Suppressor macrophage (primary cell): ENCODE data around the gene TTC16.
A peak's percentile ranks its signal among the peaks of the same experiment; 100 is the strongest.

Experiments used
- DNase-seq, 4 experiments: peaks; one replicate each; pipeline ENCODE4 v3.0.0-alpha.2; 2020 to 2022

Gene TTC16

DNA sequence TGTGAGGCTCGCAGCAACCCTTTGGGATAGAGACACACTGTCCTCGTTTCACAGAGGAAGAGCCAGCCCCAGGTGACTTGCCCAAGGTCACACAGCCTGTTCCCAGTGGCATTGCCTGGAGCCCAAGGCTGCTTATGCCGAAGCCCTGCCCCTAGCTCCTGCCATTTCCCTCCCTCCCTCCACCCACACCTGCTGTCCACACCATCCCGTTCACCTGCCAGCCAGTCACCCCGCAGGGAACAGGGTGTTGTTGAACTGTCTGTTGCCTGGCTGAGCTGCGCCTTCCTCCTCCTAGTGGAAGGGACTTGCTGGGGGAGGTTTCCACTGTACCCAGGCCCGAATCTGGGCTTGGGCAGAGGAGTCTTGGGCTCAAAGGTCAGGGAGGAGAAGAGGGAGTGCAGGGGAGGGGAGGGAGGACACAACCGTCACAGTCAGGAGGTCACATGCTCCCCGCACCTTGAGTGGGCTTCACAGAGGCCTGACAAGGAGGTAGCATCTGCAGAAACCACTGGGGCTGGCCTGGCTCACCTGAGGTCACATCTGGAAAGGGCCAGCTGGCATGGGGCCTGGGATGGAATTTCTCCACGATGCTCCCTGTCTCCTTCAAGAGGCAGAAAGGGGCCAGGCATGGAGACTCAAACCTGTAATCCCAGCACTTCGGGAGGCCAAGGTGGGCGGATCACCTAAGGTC, 6.3 kb downstream of the TTC16 start:
- no peak for DNase-seq

GRCh38 chr9:127723013-127723412, 7.1 kb downstream of the TTC16 start:
- no peak for DNase-seq

- no peak for DNase-seq
These were observed 7.6 kb downstream of the TTC16 start for GRCh38 chr9:127723444-127723843.

DNA sequence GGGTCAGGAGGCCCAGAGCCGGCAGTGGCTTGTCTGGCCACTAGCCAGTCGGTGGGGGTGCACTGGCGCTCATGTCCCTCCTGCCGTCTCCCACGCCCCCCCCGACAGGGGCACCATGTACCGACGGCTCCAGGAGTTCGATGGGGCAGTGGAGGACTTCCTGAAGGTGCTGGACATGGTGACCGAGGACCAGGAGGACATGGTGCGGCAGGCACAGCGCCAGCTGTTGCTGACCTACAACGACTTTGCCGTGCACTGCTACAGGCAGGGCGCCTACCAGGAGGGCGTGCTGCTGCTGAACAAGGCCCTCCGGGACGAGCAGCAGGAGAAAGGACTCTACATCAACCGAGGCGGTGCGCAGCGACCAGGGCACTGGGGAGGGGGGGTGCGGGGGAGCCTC, 8.1 kb downstream of the TTC16 start:
- DNase-seq = no peak

DNA sequence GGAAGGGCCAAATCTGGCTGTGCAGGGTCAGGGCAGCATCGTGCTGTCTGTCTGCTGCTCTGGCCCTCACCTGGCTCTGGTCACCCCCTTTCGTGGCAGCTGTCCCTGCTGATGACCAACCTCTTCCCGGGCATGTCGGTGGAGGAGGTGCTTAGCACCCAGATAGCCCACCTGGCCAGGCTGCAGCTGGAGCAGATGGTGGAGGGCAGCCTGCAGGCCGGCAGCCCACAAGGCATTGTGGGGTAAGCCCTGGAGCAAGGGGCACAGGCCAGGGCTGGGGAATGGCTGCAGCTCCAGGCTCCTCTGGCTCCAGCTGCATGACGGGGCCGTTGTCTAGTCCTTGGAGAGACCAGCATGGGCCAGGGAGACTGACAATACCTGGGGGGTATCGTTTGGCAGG, 11.0 kb downstream of the TTC16 start:
- DNase-seq = no peak

GRCh38 chr9:127728808-127729207, 12.9 kb downstream of the TTC16 start:
- DNase-seq = no peak

DNA sequence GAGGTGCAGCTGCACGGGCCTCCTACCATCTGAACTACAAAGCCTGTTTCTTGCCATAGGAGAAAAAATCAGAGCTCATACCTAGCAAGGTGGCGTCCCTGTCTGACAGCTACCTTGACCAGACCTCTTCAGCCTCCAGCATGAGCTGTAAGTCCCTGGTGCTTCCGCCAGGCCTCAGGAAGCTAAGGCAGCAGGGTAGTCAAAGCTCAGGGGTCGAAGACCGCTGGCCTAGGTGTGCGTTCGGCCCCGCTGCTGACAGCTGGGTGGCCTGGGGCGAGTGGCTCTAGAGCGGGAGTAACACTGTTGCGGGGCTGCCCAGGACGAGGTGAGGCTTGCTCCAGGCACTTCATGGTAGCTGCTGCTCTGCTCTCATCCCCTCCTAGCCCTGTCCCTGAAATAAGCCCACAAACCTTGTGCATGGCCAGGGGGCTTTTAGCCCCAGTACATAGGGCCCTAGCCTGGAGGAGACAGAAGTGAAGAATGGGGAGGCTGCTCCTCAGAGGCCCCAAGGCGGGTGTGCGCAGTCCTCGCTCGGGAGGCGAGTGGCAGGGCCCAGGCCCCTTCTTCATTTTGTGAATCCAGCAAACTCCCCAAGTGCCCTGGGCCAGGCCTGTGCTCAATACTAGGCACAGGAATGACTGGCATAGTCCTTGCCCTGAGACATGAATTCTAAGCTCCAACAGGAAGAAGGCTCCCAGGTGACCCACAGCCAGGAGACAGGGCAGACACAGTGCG, 13.8 kb downstream of the TTC16 start:
- DNase-seq = no peak

DNA sequence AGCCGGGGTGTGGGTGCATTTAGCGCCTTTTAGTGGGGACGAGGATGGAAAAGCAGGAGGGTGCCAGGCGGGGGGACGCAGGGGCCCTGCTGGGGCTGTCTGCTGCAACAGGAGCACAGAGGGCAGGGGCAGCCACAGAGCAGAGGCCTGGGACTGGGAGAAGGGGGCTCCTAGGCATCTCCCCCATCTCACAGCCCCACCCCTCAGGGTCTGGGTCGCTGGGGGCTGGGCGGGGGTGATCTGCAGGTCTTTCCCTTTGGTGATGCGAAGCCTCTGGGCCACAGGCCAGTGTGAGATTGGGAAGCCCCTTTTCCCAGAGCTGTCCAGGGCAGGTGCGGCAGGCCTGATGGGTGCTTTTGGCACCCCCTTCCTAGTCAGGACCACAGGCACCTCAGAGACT, 14.4 kb downstream of the TTC16 start:
- no peak for DNase-seq

GRCh38 chr9:127730799-127731410, 15.0 kb downstream of the TTC16 start:
- no peak for DNase-seq

- no peak for DNase-seq
These were observed 16.1 kb downstream of the TTC16 start for GRCh38 chr9:127731938-127732337.

- DNase-seq = no peak
These were observed 16.6 kb downstream of the TTC16 start for GRCh38 chr9:127732444-127732843.

GRCh38 chr9:127733614-127734013, 17.7 kb downstream of the TTC16 start:
- DNase-seq = peak; percentile 11 to 65 (median 53)

GRCh38 chr9:127734247-127734746, 18.4 kb downstream of the TTC16 start:
- DNase-seq = no peak

DNA sequence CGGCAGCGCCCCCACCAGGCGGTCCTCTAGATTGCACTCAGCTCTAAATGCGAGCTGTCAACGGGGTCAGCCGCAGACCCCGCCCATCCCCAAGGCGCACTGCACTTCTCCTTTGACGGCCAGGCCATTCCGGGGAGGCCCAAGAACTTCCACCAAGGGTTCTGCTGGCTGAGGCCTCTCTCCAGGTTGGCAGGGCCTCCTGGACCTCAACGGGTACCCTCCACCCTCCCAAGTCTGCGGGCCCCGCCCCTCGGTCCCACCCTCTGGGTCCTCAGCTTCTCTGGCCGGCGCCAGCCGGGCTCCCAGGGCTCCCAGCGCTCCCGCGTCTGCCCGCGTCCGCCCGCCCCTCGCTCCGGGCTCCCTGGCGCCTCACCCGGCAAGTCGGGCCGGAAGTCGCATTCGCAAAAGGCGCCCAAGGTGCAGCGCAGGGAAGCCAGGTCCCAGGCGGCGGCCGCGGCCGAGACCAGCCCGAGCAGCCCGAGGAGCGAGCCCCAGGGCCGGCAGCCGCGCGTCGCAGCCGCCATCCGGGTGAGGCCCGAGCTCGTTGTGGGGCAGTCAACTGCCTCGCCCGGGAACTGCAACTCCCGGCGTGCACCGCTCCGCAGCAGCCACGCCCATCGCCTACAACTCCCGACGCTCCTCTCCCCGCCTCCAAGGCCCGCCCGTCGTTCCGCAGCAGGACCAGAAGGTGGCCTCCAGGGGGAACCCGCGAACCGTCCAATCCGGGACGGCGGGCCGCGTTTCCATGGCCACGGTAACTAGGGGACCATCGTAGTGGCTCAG, 19.1 kb downstream of the TTC16 start, which contains the start of gene TOR2A:
TSS of gene TOR2A (minus strand) at position 548 of the 783 bp plus-strand sequence. CDS start at position 524, 24 bp downstream.
- peak; percentile 99 for DNase-seq

DNA sequence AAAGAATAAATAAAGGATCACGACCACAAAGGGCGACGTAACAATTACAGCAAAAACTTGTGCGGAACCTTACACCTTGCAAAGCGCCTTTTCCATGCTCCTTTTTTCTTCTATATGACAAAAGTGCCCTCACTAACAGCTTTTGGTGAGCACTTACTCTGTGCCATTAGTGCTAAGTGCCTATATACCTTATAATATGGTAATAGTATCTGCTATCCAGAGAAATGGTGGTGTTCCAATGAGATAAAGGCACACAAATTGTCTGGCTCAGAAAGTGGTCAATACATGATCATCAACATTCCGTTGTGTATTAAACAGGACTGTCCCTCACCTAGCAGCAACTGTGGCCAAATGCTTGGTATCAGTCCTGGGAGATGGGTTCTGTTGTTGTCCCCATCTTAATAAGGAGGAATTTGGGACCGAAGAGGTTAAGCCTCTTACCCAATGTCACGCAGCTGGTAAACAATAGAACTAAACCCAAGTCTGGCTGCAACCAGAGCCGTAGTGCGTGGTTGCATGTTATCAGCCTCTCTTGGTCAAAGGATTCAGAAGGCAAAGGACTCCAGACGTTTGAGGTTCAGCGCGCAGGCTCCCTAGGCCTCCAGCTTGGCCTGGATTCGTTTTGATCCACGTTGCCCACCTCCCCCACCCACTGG, 19.8 kb downstream of the TTC16 start:
- no peak for DNase-seq

DNA sequence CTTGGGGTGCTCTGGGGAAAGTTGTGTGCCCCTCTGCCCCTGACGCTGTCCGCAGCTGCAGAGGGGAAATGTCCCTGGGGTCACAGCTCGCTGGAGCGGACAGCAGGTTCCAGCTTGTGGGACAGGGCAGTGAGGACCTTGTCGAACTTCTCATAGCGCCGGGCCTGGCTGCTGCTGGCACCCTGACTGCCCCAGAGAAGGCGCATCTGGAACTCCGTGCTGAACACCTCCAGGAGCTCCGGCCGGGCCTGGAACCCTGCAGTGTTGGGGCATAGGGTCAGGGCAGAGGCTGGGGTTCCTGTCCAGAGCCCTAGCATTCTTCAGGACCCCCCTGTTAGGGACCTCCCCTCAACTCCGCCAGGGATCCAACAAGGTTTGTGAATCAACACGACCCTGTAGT, 22.8 kb downstream of the TTC16 start:
- no peak for DNase-seq

DNA sequence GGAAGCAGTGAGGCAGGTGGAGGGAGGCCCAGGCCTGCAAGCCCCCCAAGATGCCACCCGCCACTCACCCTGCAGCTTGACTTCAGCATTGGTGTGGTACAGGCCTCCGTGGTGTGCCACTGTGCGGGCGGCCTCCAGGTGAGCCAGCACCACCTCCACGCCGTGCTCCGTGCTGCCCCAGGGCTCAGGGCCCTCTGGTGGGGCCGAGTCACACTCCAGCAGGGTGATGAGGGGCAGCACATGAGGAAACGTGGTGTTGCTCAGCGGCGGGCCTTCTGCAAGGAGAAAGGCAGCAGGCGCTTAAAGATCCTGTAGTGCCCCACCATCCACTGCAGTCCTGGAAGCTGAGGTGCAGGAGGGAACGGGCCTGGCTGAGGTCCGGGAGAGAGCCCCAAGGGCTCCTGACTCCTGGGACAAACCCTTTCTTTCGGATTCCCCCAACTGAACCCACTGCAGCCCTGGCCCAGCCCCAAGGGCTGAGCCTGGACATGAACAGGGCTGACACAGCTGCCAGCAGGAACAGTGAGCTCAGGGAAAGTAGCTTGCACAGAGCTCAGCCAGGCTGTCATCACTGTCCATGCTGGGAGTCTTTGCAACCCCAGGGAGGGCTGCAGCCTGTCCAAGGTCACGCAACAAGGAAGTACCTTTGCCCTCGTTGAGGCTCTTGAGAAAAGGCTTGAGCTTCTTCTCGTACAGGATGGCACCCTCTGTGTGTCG, 23.9 kb downstream of the TTC16 start:
- DNase-seq = peak; percentile 45 to 71 (median 56)

GRCh38 chr9:127741831-127742434, 26.1 kb downstream of the TTC16 start:
- no peak for DNase-seq

- DNase-seq = no peak
These were observed 26.7 kb downstream of the TTC16 start for GRCh38 chr9:127742435-127743088.

- no peak for DNase-seq
These were observed 28.7 kb downstream of the TTC16 start for GRCh38 chr9:127744398-127745110.
